Gastrocnemius medialis (tissue), 4 donors: Measurements from ENCODE around the gene CENPX. TPM values are rescaled to one million over a fixed set of nuclear protein-coding genes. Genes with fewer than 3 reads are reported as not detected.

Experiments used
- ATAC-seq, 2 donors: fragments of 150-250 bp; one replicate each; pipeline ENCODE4 v1.9.1; 2016
- DNase-seq, 2 donors: peaks; one replicate each; pipeline ENCODE4 v3.0.0-alpha.2; 2019
- H3K27ac ChIP-seq, 4 donors: fragments of 200-600 bp; sonication (generic); 1 replicate in 1 of 4; 2 replicates in 3 of 4; pipeline ENCODE4 v1.5.1; 2016 to 2018; ENCODE audit warnings: mild to moderate bottlenecking in 2 of 4, moderate library complexity in 1 of 4
- H3K27me3 ChIP-seq, 3 donors: fragments of 200-600 bp; sonication (generic) in 2 of 3; 1 replicate in 1 of 3; 2 replicates in 2 of 3; pipeline versions ENCODE4 v1.5.1 to v1.6.0; 2016 to 2019; ENCODE audit warnings: mild to moderate bottlenecking in 1 of 3, moderate library complexity in 1 of 3
- H3K36me3 ChIP-seq, 2 donors: fragments of 200-600 bp; sonication (generic) in 1 of 2; one replicate each; pipeline ENCODE4 v1.5.1; 2017 to 2018
- H3K4me1 ChIP-seq, 2 donors: fragments of 200-600 bp; sonication (generic) in 1 of 2; one replicate each; pipeline ENCODE4 v1.5.1; 2016 to 2017; ENCODE audit warnings: mild to moderate bottlenecking in 2 of 2
- H3K4me3 ChIP-seq, 4 donors: fragments of 200-600 bp; sonication (generic) in 3 of 4; 1 replicate in 1 of 4; 2 replicates in 3 of 4; pipeline ENCODE4 v1.5.1; 2016 to 2019; ENCODE audit warnings: mild to moderate bottlenecking in 2 of 4
- H3K9me3 ChIP-seq, 3 donors: fragments of 200-600 bp; sonication (generic) in 2 of 3; 1 replicate in 1 of 3; 2 replicates in 2 of 3; pipeline ENCODE4 v1.5.1; 2016 to 2019
- POLR2A ChIP-seq, 2 donors: fragments of 450-650 bp; IDR thresholded peaks; one replicate each; pipeline ENCODE4 v1.6.1; 2017; ENCODE audit warnings: antibody characterized with exemption in 2 of 2, mild to moderate bottlenecking in 2 of 2, moderate library complexity in 2 of 2
- in situ Hi-C, 4 donors: fragments of 200-750 bp; cut with MboI; loops; one replicate each; pipeline versions ENCODE4 v1.15.0 to v1.8.0; 2017; ENCODE audit warnings: low sequenced_read_pairs in 4 of 4
- intact Hi-C: fragments of 100-400 bp; cut with DNase I; formaldehyde crosslinking; loops from one replicate; pipeline ENCODE4 v1.15.1; 2023; ENCODE audit warnings: low total_unique reads
- total RNA-seq, 4 donors: library from RNA; depleted of rRNA; stranded (reverse); fragments of >200 nt; gene quantifications; one replicate each; pipeline versions ENCODE4 v1.1.0 to v1.2.3, GENCODE V29; 2016
- TF ChIP-seq, protein P1 (sequence below), 5 experiments: fragments of 450-650 bp in 3 of 5; fragments of 200-600 bp in 2 of 5; sonication (generic) in 2 of 5; IDR thresholded peaks in 4 of 5; conservative IDR thresholded peaks in 1 of 5; 1 replicate in 4 of 5; 2 replicates in 1 of 5; pipeline ENCODE4 v1.5.1; 2016 to 2019; ENCODE audit warnings: antibody characterized with exemption in 5 of 5, mild to moderate bottlenecking in 3 of 5, moderate library complexity in 3 of 5

CENPX gene
- total RNA-seq, 4 donors from 2014 or later, result 41.2 to 62.7 (median 57.0) TPM

GRCh38 chr17:82025401-82026107, 2.9 kb upstream of the CENPX start:
- Histone ChIP-seq H3K4me3 (no peak overlapping the region), H3K9me3 (no peaks in the 10 kb centered on the region), H3K36me3 (no peaks in the 10 kb centered on the region), H3K4me1 (peaks cover 19 to 39% of the 10 kb centered on the region in 2 donors), H3K27ac (no peak overlapping the region), H3K27me3 (peaks cover 0 to under 1% (median 0%) of the 10 kb centered on the region in 3 donors)
- no peak for DNase-seq
- in situ Hi-C loops (loop anchor here in 1 of 4 donors (25.0 kb wide), 1 partner anchor 112 kb away; no protein-coding TSS in a partner anchor), intact Hi-C loops (no loop called here)
- TF ChIP-seq, protein P1, sequence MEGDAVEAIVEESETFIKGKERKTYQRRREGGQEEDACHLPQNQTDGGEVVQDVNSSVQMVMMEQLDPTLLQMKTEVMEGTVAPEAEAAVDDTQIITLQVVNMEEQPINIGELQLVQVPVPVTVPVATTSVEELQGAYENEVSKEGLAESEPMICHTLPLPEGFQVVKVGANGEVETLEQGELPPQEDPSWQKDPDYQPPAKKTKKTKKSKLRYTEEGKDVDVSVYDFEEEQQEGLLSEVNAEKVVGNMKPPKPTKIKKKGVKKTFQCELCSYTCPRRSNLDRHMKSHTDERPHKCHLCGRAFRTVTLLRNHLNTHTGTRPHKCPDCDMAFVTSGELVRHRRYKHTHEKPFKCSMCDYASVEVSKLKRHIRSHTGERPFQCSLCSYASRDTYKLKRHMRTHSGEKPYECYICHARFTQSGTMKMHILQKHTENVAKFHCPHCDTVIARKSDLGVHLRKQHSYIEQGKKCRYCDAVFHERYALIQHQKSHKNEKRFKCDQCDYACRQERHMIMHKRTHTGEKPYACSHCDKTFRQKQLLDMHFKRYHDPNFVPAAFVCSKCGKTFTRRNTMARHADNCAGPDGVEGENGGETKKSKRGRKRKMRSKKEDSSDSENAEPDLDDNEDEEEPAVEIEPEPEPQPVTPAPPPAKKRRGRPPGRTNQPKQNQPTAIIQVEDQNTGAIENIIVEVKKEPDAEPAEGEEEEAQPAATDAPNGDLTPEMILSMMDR (IDR thresholded peaks at IDR 0.05 in 4 of 5, conservative IDR thresholded peaks at IDR 0.05 in 1 of 5), result no peak
- TF ChIP-seq POLR2A (IDR thresholded peaks at IDR 0.05), result no peak
- ATAC-seq, result no peak

- in situ Hi-C loops (loop anchor here in 2 of 4 donors (5.0 to 25.0 kb wide), 2 partner anchors 63 to 112 kb away; partner anchors contain the start of gene NOTUM (in 1 of the 2)), intact Hi-C loops (no loop called here)
- no peaks in the 10 kb centered on the region for H3K27me3 ChIP-seq
- TF ChIP-seq, protein P1 (IDR thresholded peaks at IDR 0.05 in 4 of 5, conservative IDR thresholded peaks at IDR 0.05 in 1 of 5), result no peak
- TF ChIP-seq POLR2A (IDR thresholded peaks at IDR 0.05), result no peak
- DNase-seq (no peak), ATAC-seq (no peak)
- peaks cover 19 to 37% of the 10 kb centered on the region in 2 donors for H3K4me1 ChIP-seq
- H3K27ac ChIP-seq, result no peak overlapping the region
- no peaks in the 10 kb centered on the region for H3K36me3 ChIP-seq
- H3K4me3 ChIP-seq, result no peak overlapping the region
- no peaks in the 10 kb centered on the region for H3K9me3 ChIP-seq
These were observed 2.2 kb upstream of the CENPX start for GRCh38 chr17:82024859-82025258.

GRCh38 chr17:82023447-82024241, 966 bp upstream of the CENPX start:
- in situ Hi-C loops, result loop anchor here in 1 of 4 donors (5.0 kb wide), 1 partner anchor 61 kb away; the partner anchor contains the start of gene NOTUM
- ATAC-seq (peak in 1 of 2 donors; percentile 4), DNase-seq (no peak)
- intact Hi-C loops, result loop anchor here (1.0 kb wide), 3 partner anchors 14 to 163 kb away; partner anchors contain the start of genes ASPSCR1, DCXR and P4HB
- Histone ChIP-seq H3K9me3 (no peaks in the 10 kb centered on the region), H3K27me3 (no peaks in the 10 kb centered on the region), H3K36me3 (no peaks in the 10 kb centered on the region), H3K4me1 (peaks cover 25 to 48% of the 10 kb centered on the region in 2 donors), H3K4me3 (peak overlapping the region; percentile 76 to 92 (median 84)), H3K27ac (peak overlapping the region; percentile 19 to 56 (median 30))
- TF ChIP-seq, protein P1 (IDR thresholded peaks at IDR 0.05 in 4 of 5, conservative IDR thresholded peaks at IDR 0.05 in 1 of 5), result no peak
- TF ChIP-seq POLR2A (IDR thresholded peaks at IDR 0.05), result no peak

DNA sequence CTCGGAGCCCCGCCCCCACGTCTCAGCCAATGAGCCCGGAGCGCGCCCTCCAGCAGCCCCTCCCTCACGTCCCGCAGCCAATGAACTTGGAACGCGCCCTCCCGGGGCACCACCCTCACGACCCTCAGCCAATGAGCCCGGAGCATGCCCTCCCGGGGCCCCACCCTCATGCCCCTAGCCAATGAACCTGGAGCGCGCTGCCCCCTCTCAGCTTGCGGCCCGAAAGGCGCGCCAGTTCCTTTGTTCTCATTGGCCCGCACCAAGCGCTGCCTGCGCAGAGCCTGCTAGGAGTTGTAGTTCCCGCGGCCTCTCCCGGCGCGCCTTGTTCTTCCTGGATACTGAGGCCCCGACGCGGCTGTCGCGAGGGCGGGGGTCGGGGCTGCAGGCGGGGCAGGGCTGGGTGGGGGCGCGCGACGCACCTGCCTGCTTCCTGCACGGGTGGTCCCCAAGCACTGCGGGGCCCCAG, 336 bp upstream of the CENPX start, which contains the start of gene LRRC45:
LRRC45 (plus strand) TSS at position 325 of the 466 bp plus-strand sequence. CDS start 339 bp downstream, outside the sequence.
- in situ Hi-C loops, result loop anchor here in 1 of 4 donors (5.0 kb wide), 1 partner anchor 61 kb away; the partner anchor contains the start of gene NOTUM
- Histone ChIP-seq H3K9me3 (no peaks in the 10 kb centered on the region), H3K4me3 (peak within 1 kb of the TSS; percentile 89 to 92 (median 92)), H3K4me1 (peaks cover 25 to 54% of the 10 kb centered on the region in 2 donors), H3K36me3 (no peaks in the 10 kb centered on the region), H3K27me3 (no peaks in the 10 kb centered on the region), H3K27ac (peak within 1 kb of the TSS; percentile 78 to 86 (median 79))
- TF ChIP-seq POLR2A (IDR thresholded peaks at IDR 0.05), result no peak
- DNase-seq (peak; percentile 100), ATAC-seq (peak; percentile 86 to 91)
- intact Hi-C loops, result loop anchor here (1.0 kb wide), 3 partner anchors 14 to 163 kb away; partner anchors contain the start of genes ASPSCR1, DCXR and P4HB
